Occipital lobe (tissue), 2 donors: Measurements from ENCODE around the gene VPS41. TPM values are rescaled to one million over a fixed set of nuclear protein-coding genes. Genes with fewer than 3 reads are reported as not detected.

ENCODE experiments used
- DNase-seq: peaks from one replicate; lab custom pipeline; 2025; lab: John Stamatoyannopoulos, UW
- total RNA-seq: library from RNA; depleted of rRNA; stranded (reverse); fragments of >200 nt; gene quantifications from one replicate; pipeline ENCODE4 v1.2.3, GENCODE V29; 2014

VPS41 gene
- total RNA-seq, 1 donor from 2014 or later: 86.9 TPM

DNA sequence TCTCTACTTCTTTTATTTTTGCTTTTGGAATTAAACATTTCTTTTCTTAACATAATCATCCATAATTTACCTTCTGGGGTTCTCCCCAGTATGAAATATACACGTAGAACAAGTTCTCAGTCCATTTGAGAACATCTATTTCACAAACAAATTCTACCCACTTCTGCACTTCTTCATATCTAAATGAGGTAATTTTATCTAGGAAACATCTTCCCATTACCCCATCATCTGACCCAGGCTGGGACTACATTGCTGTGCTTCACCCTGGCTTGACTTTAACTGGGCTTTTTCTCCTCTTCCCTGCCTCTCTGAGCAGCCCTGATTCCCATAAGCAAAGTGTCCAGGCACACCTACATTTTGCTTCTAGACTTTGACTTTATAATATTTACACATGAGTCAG lies 234.5 kb downstream of the VPS41 start:
- no peak for DNase-seq

DNA sequence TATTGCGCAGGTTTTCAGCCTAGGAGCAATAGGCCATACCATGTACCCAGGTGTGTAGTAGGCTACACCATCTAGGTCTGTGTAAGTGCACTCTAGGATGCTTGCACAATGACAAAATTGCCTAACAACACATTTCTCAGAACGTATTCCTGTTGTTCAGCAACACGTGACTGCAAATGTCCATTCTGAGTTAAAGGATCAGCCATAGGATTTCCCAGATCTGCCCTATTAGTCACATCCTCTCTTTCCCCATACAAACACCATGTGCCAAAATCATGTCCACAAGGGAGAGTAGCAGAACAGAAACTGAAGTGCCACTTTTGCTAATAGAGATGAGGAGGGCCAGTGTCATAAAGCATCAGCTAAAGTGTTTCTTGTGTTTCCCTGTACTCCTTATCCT lies 235.2 kb downstream of the VPS41 start:
- DNase-seq: no peak

Other genes starting within 250 kb of the VPS41 start
- gene POU6F2, start 68.7 kb upstream of the VPS41 start, total RNA-seq: 2.0 TPM